Stimulated activated CD8-positive, alpha-beta memory T cell treated with anti-CD3 and anti-CD28 coated beads, Interleukin-4, amount 100 ng/mL, for 1 hour (primary cell): ENCODE results near the gene UPP1.
"Not testable (repeated sequence)": the region's sequence is repeated elsewhere in the genome, so short reads cannot be mapped to it uniquely, and the experiment has no call there.

Experiments
- DNase-seq, 2 donors: peaks; one replicate each; pipeline ENCODE4 v3.0.0-alpha.2; 2020; ENCODE audit warnings: low read depth in 2 of 2, low spot score in 1 of 2

Gene UPP1

DNA sequence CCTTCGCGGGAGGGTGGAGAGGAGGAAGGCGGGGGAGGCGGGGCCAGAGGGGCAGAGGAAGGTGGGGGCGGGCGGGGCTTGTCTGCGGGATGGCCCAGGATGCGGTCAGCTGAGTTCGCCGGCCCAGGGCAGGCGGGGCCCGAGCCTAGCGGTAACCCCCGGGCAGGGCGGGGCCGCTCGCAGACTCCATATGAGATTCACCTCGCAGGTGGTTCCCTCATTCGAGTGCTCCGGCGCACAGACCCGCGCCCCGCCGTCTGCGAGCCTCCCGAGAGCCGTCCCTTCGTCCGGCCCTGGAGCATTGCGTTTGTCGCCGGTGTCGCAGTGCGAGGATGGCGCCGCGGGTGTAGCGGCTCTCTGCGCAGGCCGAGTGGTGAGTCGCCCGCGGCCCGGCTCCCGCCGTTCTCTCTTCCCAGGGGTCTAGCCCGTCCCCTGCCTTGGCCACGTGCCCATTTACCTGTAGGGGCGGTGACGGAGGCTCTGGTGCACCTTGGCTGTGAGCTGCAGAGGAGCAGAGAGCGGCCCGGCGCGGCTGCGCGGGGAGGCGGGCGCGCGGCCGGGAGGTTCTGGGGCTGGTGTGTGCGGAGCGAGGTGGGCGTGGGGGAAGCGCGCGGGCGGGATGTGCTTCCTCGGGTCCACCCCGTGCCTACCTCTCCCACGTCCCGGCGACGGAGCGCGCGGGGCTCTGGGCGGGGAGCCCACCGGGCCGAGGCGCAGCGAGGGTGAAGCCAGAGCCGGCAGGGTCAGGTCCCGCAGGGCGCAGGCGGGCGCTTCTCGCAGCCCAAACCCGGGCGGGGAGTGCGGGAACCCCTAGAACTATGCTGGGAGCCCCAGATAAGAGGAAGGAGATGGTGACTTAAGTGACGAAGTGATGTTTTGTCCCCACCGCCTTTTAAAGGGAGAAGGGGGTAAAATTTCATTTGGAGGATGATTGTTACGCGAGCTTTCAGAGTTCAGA, at the start of gene UPP1:
Gene UPP1 (plus strand): TSS at position 220 of the 958 bp plus-strand sequence. CDS start 5,519 bp downstream, outside the sequence.
- DNase-seq: peak; percentile 81 to 83

DNA sequence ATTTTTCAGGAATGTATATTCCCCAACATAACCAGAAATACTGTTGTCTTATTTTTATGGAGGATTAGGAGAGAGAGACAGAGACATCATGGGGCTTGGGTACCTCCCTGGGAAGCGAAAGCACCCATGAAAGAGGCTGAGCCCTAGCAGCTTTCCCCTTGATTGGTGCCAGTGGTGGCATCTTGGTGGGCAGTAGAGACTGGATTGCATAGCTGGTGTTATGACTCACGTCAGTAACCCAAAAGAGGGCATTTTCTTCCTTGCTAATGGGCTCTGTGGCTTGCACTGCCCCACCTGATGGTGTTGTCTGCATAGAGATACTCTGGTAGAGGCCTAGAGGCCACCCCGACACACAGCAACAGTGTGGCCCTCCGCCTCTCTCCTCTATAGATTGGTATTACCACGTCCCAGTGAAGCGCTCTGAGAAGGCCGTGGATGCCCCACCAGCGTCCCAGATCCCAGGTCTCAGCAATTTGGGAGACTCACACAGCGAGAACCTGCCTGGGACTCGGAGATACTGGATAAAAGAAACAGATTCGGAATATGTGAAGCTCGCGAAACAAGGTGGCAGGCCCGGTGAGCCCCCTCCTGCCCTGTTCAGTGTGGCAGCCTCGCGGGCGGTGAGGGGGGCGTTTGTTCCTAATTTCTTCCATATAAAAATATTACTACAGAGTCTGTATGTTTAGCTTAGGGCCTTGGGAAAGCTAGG, 48.0 kb upstream of the UPP1 start:
- no peak for DNase-seq

DNA sequence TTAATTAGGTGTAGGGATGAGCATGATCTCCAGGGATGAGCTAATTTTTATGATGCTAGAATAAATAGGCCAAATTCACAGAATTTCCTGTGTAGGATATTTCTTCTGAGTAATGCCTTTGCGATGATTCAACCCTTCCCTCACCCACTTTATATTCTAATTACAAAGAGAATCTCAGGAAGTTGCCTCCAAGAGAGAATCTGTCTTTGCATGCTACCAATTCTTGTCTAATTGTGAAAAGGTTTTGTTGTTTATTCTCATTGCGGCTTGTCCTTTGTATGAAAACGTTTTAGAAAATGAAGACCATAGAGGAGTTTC, 47.5 kb upstream of the UPP1 start:
- no peak for DNase-seq

DNA sequence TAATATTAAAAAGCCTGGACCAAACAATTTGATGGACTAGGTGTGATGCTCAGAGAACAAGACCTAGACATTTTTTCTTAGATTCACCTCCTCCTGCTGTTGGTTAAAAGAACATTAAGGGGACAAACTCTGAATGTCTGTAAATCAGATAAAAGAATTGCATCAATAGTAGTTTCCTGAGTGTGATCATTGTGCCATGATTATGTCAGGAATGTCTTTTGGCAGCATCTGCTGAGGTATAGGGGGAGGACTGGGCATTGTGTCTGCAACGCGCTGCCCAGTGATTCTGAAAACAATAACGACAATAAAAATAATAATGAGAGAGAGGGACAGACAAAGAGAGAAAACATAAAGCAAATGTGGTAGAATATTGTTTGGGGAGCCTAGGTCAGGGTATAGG, 46.8 kb upstream of the UPP1 start:
- no peak for DNase-seq

DNA sequence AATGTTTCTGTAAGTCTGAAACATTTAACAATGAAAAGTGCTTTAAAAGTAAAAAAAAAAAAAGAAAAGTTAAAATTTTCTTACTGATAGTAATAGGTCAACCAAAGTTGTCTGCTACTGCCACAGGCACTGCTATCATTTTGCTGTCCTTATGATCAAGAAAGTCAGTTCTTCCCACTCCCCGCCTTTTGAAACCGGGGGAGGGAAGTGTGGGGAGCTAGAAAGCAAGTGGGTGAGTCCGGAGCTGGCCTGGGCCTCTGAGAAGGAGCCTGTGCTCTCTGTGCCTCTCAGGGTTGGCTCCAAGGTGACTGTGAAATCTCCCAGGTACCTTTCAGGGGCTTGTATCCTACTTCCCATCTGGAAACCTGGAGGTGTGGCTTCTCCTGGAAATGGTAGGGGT, 46.4 kb upstream of the UPP1 start:
- DNase-seq: no peak

DNA sequence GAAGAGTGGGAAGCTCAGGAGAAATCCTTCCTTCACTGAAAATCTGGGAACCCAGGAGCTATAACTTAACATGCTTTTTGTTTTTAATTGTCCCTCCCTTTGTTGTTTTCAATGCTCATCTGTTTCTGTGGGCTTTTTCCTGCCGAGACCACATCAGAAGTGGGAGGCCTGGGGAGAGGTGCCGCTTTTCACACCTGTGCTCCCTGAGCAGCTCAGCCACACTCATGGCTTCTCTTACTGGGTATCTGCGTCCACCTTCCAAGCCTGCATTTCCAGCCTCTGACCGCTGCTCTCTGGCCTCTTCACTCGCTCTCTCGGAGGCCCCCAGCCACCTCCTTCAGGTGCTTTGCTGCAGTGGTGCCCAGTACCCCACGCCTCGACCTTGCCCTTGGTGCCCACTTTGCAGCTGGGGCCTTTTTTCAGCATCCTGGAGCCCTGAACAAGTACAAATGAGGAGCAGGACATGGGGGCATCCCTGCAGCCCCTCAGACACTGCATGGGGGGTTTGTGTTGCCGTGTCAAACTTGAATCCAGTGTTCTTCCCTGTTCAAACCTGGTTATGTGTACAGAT, 43.8 kb upstream of the UPP1 start:
- DNase-seq: no peak

DNA sequence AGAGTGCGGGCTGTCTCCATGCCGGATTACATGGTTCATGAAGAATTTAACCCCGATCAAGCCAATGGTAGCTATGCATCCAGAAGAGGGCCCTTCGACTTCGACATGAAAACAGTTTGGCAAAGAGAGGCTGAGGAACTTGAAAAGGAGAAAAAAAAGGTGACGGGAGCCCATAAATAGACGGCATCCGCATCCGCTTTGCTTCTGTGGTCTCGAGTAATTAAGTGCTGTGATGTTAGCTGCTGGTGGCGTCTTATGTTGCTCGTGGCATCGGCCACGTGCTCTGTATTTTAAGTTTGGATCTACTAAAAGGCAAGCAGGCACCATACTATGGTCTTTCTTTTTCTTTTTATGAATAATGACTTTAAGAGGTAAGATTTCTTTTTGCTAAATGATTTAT, 42.6 kb upstream of the UPP1 start:
- DNase-seq: no peak

DNA sequence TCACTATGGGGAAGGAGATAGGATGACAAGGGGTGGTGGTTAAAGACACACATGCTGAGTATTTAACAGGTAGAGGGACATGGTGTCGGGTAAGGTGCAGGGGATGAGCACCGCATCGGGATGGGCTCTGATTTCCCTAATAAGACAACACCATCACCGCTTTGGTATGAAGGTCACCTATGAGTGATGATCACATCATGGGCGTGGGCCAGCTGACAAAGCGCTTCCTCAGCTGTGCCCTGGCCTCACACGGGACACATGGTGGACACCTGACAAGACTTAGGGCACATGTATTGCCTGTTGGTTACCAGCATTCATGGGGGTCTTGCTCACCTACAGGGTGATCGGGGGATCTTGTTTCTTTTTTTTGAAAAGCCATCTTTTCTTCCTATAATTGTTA, 41.0 kb upstream of the UPP1 start:
- DNase-seq: no peak

DNA sequence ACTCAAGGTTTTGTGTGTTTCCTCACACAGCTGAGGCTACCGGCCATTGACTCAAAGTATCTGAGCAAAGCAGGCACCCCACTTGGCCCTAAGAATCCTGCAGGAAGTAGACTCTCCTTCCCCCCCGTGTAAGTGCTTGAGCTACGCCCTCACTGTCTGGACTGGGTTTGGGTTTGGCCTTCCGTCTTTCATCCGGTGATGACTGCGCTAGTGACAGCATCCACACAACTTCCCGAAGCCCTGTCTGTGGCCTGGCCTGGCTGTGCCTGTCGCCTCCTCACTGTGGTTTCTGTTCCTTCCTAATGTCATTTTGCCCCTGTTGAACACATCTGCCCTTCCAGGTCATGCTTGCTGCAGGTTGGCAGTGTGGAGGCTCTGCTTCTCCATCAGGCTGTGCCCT, 39.2 kb upstream of the UPP1 start:
- no peak for DNase-seq

DNA sequence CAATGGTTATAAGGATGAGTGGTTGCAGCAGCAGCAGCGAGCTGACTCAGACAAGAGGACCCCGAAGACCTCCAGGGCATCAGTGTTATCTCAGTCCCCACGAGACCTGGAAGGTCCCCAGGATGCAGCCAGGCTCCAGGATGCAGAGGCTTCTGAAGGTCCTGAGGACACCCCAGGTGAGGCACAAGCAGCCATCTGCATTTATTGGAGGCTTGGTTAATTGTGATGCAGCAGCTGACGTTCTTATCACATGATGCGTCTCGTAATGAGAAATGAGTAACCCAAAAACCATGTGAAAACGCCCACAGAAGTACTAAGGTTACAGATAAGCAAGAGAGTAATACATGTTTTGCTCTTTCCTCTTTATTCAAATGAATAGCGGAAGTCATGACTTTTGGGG, 36.3 kb upstream of the UPP1 start:
- DNase-seq: no peak

DNA sequence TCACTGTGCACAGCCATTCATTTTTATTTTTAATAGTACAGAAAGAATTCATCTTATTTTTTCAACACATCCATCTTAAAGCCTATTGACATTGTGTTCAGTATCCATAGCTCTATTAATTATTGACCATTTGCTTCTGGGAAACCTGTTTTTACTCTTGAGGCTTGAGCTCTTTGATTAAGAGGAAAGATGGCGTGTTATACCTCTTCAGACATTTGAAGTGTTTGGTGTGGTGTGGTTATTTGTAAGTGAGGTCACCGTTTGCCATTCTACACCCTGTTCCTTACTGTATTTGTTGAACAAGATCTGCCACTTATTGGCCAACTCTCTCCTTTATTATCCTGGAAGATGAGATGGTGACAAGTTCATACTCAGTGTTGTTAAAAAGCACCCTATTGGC, 35.3 kb upstream of the UPP1 start:
- no peak for DNase-seq

DNA sequence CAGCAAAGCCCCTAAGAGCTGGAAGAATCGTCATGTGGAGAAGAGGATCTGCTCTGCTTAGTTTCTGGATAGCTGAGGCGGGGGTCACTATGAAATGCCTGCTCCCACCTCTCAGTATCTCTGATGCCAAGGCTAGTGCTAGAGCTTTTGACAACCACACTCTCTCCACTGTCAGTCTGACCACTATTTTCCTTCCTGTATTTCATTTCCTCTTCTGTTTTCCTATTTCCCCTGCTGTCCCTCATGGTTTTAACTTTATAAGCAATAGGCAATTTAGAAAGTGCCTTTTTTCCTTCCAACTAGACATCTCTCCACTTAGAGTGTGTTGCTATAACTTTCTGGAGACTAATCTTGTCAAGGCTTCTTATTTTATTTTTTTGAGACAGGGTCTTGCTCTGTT, 30.1 kb upstream of the UPP1 start:
- no peak for DNase-seq

DNA sequence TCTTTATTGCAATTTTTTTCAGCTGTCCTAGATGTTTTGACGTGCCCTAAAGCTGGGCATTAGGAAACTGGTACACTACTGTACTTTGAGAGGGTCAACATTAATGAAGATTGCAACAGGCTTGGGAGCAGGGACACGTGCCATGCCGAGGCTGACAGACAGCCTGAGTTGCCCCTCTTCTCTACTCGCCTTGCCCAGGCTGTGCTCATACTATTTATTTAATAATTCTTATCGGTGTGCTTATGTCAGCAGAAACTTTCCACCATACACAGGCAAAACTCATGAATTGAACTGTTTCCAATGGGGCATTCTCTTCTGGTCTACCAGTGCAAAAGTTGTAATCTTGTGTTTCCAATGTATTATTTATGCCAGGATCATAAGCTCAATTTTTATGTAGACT, 29.4 kb upstream of the UPP1 start:
- DNase-seq: no peak

DNA sequence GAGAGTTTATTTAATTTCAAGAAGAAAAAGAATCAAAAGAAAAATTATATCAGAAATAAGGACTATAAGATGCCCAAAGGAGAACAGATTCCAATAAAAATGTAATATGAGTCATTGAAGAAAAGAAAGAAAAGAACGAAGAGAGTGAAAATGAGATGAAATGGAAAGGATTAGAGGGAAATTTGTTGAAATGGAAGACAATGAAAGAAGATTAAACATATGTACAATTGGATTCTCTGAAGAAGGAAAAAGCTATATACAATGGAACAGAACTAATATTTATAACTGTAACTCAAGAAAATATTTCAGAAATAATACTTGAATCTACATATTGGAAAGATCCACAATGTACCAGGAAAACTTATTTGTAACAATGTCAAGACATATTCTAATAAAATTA, 25.1 kb upstream of the UPP1 start:
- no peak for DNase-seq

DNA sequence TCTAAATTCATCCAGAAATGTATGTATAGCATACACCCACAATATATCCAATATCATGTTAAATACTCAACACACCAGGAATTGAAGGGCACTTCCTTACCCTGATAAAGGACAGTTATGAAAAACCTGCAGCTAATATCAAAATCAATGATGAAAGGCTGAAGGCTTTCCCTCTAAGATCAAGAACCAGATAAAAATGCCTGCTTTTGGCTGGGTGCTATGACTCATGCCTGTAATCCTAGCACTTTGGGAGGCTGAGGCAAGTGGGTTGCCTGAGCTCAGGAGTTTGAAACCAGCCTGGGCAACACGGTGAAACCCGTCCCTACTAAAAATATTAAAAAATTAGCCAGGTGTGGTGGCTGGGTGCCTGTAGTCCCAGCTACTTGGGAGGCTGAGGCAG, 21.6 kb upstream of the UPP1 start:
- no peak for DNase-seq

DNA sequence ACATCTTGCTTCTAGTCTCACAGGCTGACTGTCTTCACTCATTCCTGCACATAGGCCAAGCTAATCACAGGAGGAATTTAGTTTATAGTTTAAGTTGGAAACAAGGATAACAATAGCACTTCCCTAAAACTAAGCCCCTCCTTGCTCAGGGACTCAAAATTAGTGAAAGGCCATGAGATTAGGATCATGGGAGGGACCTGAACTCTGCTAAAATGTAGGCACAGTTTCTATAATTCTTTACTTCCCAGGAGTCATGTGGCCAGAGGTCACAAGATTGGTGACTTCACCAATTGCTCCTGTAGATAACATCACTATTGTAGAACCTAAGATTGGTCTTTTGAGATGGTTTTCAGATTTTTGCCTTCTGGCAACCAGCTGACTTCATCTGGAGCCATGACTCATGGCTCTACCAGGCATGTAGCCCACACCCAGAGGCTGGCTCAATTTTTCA, 14.8 kb upstream of the UPP1 start:
- no peak for DNase-seq

DNA sequence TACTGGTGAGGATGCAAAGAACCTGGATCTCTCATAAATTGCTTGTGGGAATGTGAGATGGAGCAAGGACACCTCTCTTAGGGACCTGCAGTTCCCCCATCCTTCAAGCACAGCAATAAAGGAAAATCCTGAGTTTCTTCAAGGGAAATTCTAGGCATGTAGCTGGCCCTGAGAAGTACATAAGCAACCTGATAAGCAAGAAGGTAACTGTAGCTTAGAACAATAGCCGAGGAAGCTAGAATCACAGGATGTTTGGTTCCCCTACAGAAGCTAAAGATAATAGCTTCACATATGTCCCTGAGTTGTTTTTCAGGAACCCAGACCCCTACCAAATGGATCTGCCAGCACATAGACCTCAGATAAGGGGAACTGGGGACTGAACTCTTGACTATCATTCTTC, 11.6 kb upstream of the UPP1 start:
- no peak for DNase-seq

DNA sequence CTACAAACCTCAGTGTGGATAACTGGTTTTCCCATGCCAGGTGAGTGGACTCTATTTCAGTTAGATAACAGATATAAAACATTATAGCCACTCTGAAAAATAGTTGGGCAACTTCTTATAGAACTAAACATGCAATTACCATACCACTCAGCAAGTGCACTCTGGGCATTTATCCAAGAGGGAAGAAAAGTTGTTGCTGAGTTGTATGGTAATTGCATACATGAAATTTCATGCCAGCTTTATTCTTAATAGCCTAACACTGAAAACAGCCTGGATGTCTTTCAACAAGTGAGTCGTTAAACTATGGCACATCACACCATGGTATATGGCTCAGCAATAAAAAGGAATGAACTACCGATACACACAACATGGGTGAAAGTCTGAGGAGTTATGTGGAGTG, 10.6 kb upstream of the UPP1 start:
- no peak for DNase-seq

DNA sequence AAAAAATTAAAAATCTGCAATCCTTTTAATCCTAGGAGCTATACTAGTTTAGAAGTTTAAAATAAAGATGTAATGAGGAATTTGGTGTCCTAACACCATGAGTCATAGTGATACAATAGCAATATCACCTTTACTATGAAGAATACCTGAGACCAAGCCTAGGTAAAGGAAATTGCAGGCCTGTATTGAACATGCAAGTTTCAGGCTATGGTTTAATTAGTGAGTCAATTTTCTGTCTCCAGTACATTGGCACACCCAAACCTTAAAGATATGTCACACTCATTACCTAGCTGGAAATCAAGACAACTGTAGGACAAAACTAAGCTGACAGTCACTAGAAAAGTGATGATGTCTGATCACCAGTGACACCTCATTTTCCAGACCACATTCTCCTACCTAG, 6.7 kb upstream of the UPP1 start:
- DNase-seq: not testable (repeated sequence)

DNA sequence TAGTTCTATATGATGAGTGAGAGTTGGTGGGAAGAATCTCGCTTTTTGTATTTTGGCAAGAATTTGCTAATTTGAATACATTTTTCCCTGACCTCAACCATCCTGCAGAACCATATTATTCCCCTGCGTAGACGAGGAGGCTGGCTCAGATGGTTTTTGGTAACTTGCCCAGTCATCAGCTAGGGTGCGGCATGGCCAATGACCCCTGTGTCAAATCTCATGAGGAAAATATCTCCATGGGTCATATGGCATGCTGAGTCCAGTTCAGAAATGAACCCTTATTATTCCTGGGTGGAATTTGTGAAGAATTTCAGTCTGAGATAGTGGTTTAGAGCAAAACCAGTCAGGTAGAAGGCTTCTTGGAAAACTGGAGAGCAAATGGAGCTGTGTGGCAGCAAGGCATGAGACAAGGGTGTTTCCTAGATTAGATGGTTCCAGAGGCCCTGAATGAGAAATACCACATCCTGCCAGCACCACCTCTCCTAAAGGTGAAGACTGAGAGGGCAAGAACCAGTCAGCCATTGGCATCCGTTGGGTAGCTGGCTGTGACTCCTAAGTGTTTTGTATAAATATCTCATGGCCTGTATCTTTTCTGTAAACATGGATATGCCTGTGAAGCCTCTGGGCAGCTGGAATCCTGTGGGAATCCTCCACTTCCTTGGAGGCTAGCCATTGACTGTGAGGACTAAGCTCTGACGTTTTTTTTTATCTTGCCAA, 5.8 kb upstream of the UPP1 start:
- no peak for DNase-seq

DNA sequence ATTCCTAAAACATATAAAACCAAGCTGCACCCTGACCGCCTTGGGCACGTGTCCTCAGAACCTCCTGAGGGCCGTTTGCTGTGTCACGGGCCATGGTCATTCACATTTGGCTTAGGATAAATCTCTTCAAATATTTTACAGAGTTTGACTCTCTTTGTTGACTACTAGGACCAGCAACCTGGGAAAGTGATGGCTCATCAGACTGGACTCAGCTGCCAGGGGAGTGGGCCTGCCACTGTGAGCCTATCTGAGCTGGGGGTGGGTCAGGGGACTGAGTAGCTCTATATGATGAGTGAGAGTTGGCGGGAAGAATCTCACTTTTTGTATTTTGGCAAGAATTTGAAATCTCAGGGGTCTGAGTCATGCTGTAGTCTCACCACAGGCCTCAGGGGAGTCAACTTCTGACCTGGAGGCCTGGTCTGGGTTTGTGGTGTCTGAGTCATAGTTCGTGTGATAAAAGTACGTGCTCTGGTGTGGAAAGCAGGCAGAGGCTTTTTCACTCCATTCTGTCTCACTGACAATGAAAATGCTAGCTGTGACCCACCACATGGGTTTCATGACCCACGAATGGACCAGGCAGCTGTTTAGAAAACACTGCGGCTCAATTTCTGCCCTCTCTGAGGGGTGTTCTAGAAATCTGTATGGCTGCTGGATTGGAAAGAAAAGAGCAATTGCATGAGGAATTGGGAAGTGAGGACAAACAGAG, 4.2 kb upstream of the UPP1 start:
- DNase-seq: peak; percentile 36 to 53
